ENCODE measurements around the gene CDK18.

GRCh38 chr1:205545001-205545919 lies 40.8 kb downstream of the CDK18 start:
- TF ChIP-seq EP300 (IDR thresholded peaks at IDR 0.05; ENCODE audit: borderline replicate concordance) (no peak), YY1 (IDR thresholded peaks at IDR 0.05; ENCODE audit: low read depth) (no peak), MAX (IDR thresholded peaks at IDR 0.05) (no peak), EGR1 (IDR thresholded peaks at IDR 0.05) (no peak), RAD21 (IDR thresholded peaks at IDR 0.05; ENCODE audit: low read depth) (no peak), REST (IDR thresholded peaks at IDR 0.05; ENCODE audit: low read depth) (no peak), USF1 (IDR thresholded peaks at IDR 0.05) (no peak), TAF1 (IDR thresholded peaks at IDR 0.05; ENCODE audit: low read depth) (no peak), CEBPB (IDR thresholded peaks at IDR 0.05) (no peak), CREB1 (IDR thresholded peaks at IDR 0.05; ENCODE audit: low read depth) (no peak)
